ENCODE results near the gene EFHC1.

- no peak for TF ChIP-seq CTCF (IDR thresholded peaks at IDR 0.05)
- TF ChIP-seq EZH2 (IDR thresholded peaks at IDR 0.05): no peak
These were observed 78.4 kb downstream of the EFHC1 start for GRCh38 chr6:52498538-52499017.

Data from neural progenitor cell (in vitro differentiated cells).